ENCODE results near the gene ZIM2.

GRCh38 chr19:56877069-56877715 is 36.7 kb upstream of the ZIM2 start:
- no peak for TF ChIP-seq TFE3 (CRISPR knock-in tag; IDR thresholded peaks at IDR 0.05)
- no peak for TF ChIP-seq CTCF (IDR thresholded peaks at IDR 0.05 in 2 of 3, conservative IDR thresholded peaks at IDR 0.05 in 1 of 3; ENCODE audit: insufficient read depth in 2 of 3, low read depth in 1 of 3, low read length in 3 of 3)
- TF ChIP-seq TEAD4 (IDR thresholded peaks at IDR 0.05; ENCODE audit: low read length) = no peak
- TF ChIP-seq TEAD4 (CRISPR knock-in tag; IDR thresholded peaks at IDR 0.05; ENCODE audit: borderline replicate concordance) = no peak
- no peak for TF ChIP-seq FOS (IDR thresholded peaks at IDR 0.05; ENCODE audit: extremely low read depth, insufficient read length)
- no peak for TF ChIP-seq POLR2AphosphoS2 (IDR thresholded peaks at IDR 0.05; ENCODE audit: low read length)
- no peak for TF ChIP-seq TFAP4 (CRISPR knock-in tag; IDR thresholded peaks at IDR 0.05; ENCODE audit: borderline replicate concordance)
- no peak for TF ChIP-seq OTX1 (CRISPR knock-in tag; IDR thresholded peaks at IDR 0.05)
- TF ChIP-seq SMAD1 (IDR thresholded peaks at IDR 0.05; ENCODE audit: low read depth, low read length, partially characterized antibody) = no peak
- no peak for TF ChIP-seq MAX (CRISPR knock-in tag; IDR thresholded peaks at IDR 0.05)
- TF ChIP-seq NCOA2 (IDR thresholded peaks at IDR 0.05; ENCODE audit: partially characterized antibody in 2 of 2) = no peak
- no peak for TF ChIP-seq YY1 (IDR thresholded peaks at IDR 0.05; ENCODE audit: borderline replicate concordance in 1 of 3, control insufficient read depth in 1 of 3, extremely low read depth in 1 of 3, insufficient read depth in 3 of 3, insufficient read length in 1 of 3, insufficient replicate concordance in 2 of 3, low read depth in 1 of 3, low read length in 2 of 3)
- TF ChIP-seq NKRF (IDR thresholded peaks at IDR 0.05; ENCODE audit: borderline replicate concordance) = no peak
- TF ChIP-seq MLX (CRISPR knock-in tag; conservative IDR thresholded peaks at IDR 0.05) = no peak
